ENCODE results near the gene PLK3.

PLK3 gene

GRCh38 chr1:44839576-44839975 is 39.4 kb downstream of the PLK3 start:
- Histone ChIP-seq H3K9ac (ENCODE audit: low read length) (no peak overlapping the region), H3K4me3 (ENCODE audit: insufficient read depth, low read length, poor library complexity, severe bottlenecking) (no peak overlapping the region), H3K27me3 (ENCODE audit: low read length) (no peaks in the 10 kb centered on the region), H3F3A (ENCODE audit: insufficient read depth) (no peaks in the 10 kb centered on the region), H3K79me2 (ENCODE audit: insufficient read depth, low read length) (no peaks in the 10 kb centered on the region), H4K20me1 (ENCODE audit: low read depth, low read length) (no peaks in the 10 kb centered on the region), H3K36me3 (ENCODE audit: low read length) (no peaks in the 10 kb centered on the region), H3K4me2 (ENCODE audit: low read depth, low read length, poor library complexity, severe bottlenecking) (no peak overlapping the region), H3K9me2 (replicated peaks; ENCODE audit: insufficient read depth, low read length) (no peaks in the 10 kb centered on the region), H3K9me3 (ENCODE audit: insufficient read depth, low read length) (no peaks in the 10 kb centered on the region), H2AFZ (ENCODE audit: low read depth, low read length, severe bottlenecking) (no peak overlapping the region), H3K27ac (ENCODE audit: low read depth, low read length) (no peak overlapping the region)
- TF ChIP-seq CTCF (IDR thresholded peaks at IDR 0.05; ENCODE audit: insufficient read depth, low read length, poor library complexity, severe bottlenecking) (no peak), EZH2phosphoT487 (conservative IDR thresholded peaks at IDR 0.05; ENCODE audit: low read length) (no peak)

- no peaks in the 10 kb centered on the region for H4K20me1 ChIP-seq (ENCODE audit: low read depth, low read length)
These were observed 42.3 kb downstream of the PLK3 start for GRCh38 chr1:44842486-44842861.

GRCh38 chr1:44842862-44843655 is 42.9 kb downstream of the PLK3 start, which contains the start of gene PTCH2:
Gene PTCH2 (minus strand): TSS chr1:44843253. CDS start chr1:44842932, 321 bp downstream.
- no peaks in the 10 kb centered on the region for H3K9me2 ChIP-seq (replicated peaks; ENCODE audit: insufficient read depth, low read length)
- no peaks in the 10 kb centered on the region for H3K9me3 ChIP-seq (ENCODE audit: insufficient read depth, low read length)
- no peaks in the 10 kb centered on the region for H3K27me3 ChIP-seq (ENCODE audit: low read length)
- H3K9ac ChIP-seq (ENCODE audit: low read length): no peak within 1 kb of the TSS
- H4K20me1 ChIP-seq (ENCODE audit: low read depth, low read length): no peaks in the 10 kb centered on the region
- no peak for TF ChIP-seq EZH2phosphoT487 (conservative IDR thresholded peaks at IDR 0.05; ENCODE audit: low read length)
- TF ChIP-seq CTCF (IDR thresholded peaks at IDR 0.05; ENCODE audit: insufficient read depth, low read length, poor library complexity, severe bottlenecking): no peak
- no peaks in the 10 kb centered on the region for H3K79me2 ChIP-seq (ENCODE audit: insufficient read depth, low read length)
- H3K36me3 ChIP-seq (ENCODE audit: low read length): no peaks in the 10 kb centered on the region
- H3F3A ChIP-seq (ENCODE audit: insufficient read depth): no peaks in the 10 kb centered on the region
- no peak within 1 kb of the TSS for H3K27ac ChIP-seq (ENCODE audit: low read depth, low read length)
- no peak within 1 kb of the TSS for H3K4me3 ChIP-seq (ENCODE audit: insufficient read depth, low read length, poor library complexity, severe bottlenecking)
- H2AFZ ChIP-seq (ENCODE audit: low read depth, low read length, severe bottlenecking): no peak within 1 kb of the TSS
- H3K4me2 ChIP-seq (ENCODE audit: low read depth, low read length, poor library complexity, severe bottlenecking): peak within 1 kb of the TSS; percentile 25

More at GRCh38 chr1:44842486-44842861, 42.3 kb downstream of the PLK3 start:
- Histone ChIP-seq H3K36me3 (ENCODE audit: low read length) (no peaks in the 10 kb centered on the region), H3K9me2 (replicated peaks; ENCODE audit: insufficient read depth, low read length) (no peaks in the 10 kb centered on the region), H2AFZ (ENCODE audit: low read depth, low read length, severe bottlenecking) (no peak overlapping the region), H3K9ac (ENCODE audit: low read length) (no peak overlapping the region), H3K4me3 (ENCODE audit: insufficient read depth, low read length, poor library complexity, severe bottlenecking) (no peak overlapping the region), H3K9me3 (ENCODE audit: insufficient read depth, low read length) (no peaks in the 10 kb centered on the region), H3K79me2 (ENCODE audit: insufficient read depth, low read length) (no peaks in the 10 kb centered on the region), H3F3A (ENCODE audit: insufficient read depth) (no peaks in the 10 kb centered on the region), H3K27ac (ENCODE audit: low read depth, low read length) (no peak overlapping the region), H3K4me2 (ENCODE audit: low read depth, low read length, poor library complexity, severe bottlenecking) (peak overlapping the region; percentile 25), H3K27me3 (ENCODE audit: low read length) (no peaks in the 10 kb centered on the region)
- no peak for TF ChIP-seq CTCF (IDR thresholded peaks at IDR 0.05; ENCODE audit: insufficient read depth, low read length, poor library complexity, severe bottlenecking)
- TF ChIP-seq EZH2phosphoT487 (conservative IDR thresholded peaks at IDR 0.05; ENCODE audit: low read length): no peak

Data from SU-DHL-6 (cell line).